ENCODE measurements around the gene ADSL. TPM values are rescaled to one million over a fixed set of nuclear protein-coding genes. Genes with fewer than 3 reads are reported as not detected.

Gene ADSL
- total RNA-seq, 4 donors from 2014 or later, result 32.2 to 163 (median 37.4) TPM

DNA sequence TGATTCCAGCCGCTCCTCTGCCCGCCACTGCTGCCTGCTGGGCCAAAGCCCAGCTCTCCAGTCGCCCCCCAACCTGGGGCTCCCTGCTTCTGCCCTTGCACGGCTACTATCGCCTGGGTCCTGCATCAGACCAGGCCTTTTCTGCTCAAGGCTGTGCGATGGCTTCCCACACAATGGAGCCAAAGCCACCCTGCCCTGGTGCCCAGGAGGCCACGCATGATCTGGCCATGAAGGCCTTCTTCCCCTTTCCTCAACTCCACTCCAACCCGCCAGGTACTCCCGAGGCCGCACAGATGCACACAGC lies 69.9 kb downstream of the ADSL start:
- H3K27ac ChIP-seq, result peak overlapping the region in 2 of 4 donors; percentile 55 to 79
- H3K36me3 ChIP-seq, result peaks cover 0 to 62% (median 0%) of the 10 kb centered on the region in 3 donors
- peaks cover 0 to 14% (median 4%) of the 10 kb centered on the region in 4 donors for H3K4me1 ChIP-seq
- DNase-seq, result no peak
- TF ChIP-seq POLR2A (IDR thresholded peaks at IDR 0.05), result no peak
- TF ChIP-seq, protein P1, sequence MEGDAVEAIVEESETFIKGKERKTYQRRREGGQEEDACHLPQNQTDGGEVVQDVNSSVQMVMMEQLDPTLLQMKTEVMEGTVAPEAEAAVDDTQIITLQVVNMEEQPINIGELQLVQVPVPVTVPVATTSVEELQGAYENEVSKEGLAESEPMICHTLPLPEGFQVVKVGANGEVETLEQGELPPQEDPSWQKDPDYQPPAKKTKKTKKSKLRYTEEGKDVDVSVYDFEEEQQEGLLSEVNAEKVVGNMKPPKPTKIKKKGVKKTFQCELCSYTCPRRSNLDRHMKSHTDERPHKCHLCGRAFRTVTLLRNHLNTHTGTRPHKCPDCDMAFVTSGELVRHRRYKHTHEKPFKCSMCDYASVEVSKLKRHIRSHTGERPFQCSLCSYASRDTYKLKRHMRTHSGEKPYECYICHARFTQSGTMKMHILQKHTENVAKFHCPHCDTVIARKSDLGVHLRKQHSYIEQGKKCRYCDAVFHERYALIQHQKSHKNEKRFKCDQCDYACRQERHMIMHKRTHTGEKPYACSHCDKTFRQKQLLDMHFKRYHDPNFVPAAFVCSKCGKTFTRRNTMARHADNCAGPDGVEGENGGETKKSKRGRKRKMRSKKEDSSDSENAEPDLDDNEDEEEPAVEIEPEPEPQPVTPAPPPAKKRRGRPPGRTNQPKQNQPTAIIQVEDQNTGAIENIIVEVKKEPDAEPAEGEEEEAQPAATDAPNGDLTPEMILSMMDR (IDR thresholded peaks at IDR 0.05), result no peak
- H3K27me3 ChIP-seq, result no peaks in the 10 kb centered on the region
- H3K9me3 ChIP-seq, result no peaks in the 10 kb centered on the region
- H3K4me3 ChIP-seq, result no peak overlapping the region

GRCh38 chr22:40416636-40417035 lies 70.3 kb downstream of the ADSL start:
- no peaks in the 10 kb centered on the region for H3K27me3 ChIP-seq
- TF ChIP-seq, protein P1 (IDR thresholded peaks at IDR 0.05), result no peak
- TF ChIP-seq POLR2A (IDR thresholded peaks at IDR 0.05), result no peak
- H3K4me1 ChIP-seq, result peaks cover 0 to 14% (median 4%) of the 10 kb centered on the region in 4 donors
- H3K9me3 ChIP-seq, result no peaks in the 10 kb centered on the region
- no peak for DNase-seq
- peaks cover 0 to 62% (median 0%) of the 10 kb centered on the region in 3 donors for H3K36me3 ChIP-seq
- no peak overlapping the region for H3K4me3 ChIP-seq
- H3K27ac ChIP-seq, result no peak overlapping the region

DNA sequence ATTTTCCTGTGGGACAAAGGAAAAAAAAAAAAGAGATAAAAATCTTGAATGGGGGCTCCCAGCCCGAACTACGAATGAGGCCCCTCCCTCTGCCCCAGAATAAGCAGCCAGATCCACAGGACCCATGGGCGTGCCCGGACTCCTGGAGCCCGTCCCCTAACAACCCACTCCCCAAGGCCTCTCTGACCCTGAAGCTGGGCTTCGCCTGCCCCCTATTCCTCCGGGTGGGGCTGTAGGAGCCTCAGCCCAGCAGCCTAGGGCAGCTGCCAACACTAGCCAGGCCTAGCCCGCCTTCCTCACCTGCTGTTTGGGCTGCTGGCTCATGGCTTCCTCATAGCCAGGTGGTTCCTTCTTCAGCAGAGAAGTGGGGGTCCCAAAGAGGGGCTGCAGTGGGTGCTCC lies 70.7 kb downstream of the ADSL start:
- Histone ChIP-seq H3K4me3 (no peak overlapping the region), H3K36me3 (peaks cover 0 to 65% (median 0%) of the 10 kb centered on the region in 3 donors), H3K9me3 (no peaks in the 10 kb centered on the region), H3K4me1 (peaks cover 0 to 14% (median 4%) of the 10 kb centered on the region in 4 donors), H3K27me3 (no peaks in the 10 kb centered on the region), H3K27ac (no peak overlapping the region)
- TF ChIP-seq, protein P1 (IDR thresholded peaks at IDR 0.05), result no peak
- no peak for TF ChIP-seq POLR2A (IDR thresholded peaks at IDR 0.05)
- DNase-seq, result no peak

GRCh38 chr22:40417881-40418280 lies 71.6 kb downstream of the ADSL start:
- H3K27me3 ChIP-seq, result no peaks in the 10 kb centered on the region
- no peak overlapping the region for H3K4me3 ChIP-seq
- no peak for DNase-seq
- H3K4me1 ChIP-seq, result peaks cover 0 to 14% (median 4%) of the 10 kb centered on the region in 4 donors
- TF ChIP-seq POLR2A (IDR thresholded peaks at IDR 0.05), result no peak
- TF ChIP-seq, protein P1 (IDR thresholded peaks at IDR 0.05), result no peak
- H3K27ac ChIP-seq, result peak overlapping the region in 1 of 4 donors; percentile 2
- H3K36me3 ChIP-seq, result peaks cover 0 to 73% (median 0%) of the 10 kb centered on the region in 3 donors
- no peaks in the 10 kb centered on the region for H3K9me3 ChIP-seq

DNA sequence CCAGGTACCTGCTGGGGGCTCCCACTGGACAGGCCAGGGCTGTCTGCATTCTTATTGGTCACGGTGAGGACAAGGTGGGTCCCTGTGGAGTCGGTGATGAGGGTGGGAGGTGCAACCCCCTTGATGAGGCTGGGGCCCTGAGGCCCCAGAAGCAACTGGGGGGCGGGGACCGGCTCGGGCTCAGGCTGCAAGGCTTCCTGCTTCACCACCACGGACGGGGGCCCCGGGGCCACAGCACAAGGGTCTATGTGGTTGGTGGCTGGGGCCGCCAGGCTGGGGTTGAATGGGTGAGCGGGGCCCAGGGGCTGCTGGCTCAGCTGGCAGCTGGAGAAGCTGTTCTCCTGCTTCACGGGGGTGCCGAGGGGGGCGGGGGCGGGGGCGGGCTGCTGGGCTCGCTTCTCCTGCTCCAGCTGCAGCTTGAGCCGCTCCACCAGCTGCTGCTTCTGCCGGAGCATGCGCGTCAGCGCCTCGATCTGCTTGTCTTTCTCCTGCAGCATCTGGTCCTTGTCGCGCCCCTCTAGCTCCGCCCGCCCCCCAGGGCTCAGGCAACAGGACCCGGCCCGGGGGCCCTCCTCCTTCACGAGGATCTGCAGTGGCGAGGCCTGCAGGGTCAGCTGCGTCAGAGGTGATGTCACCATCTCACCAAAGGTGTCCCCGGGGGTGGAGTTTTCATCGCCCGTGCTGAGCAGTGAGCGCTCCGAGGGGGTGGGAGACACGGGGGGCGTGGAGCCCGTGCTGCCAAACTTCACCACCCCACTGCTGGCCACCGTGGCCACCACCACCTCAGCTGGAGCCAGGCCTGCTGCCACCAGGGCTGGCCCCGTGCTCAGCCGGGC lies 72.3 kb downstream of the ADSL start:
- H3K4me3 ChIP-seq, result no peak overlapping the region
- H3K9me3 ChIP-seq, result no peaks in the 10 kb centered on the region
- DNase-seq, result no peak
- peaks cover 0 to 14% (median 4%) of the 10 kb centered on the region in 4 donors for H3K4me1 ChIP-seq
- no peaks in the 10 kb centered on the region for H3K27me3 ChIP-seq
- peaks cover 0 to 80% (median 0%) of the 10 kb centered on the region in 3 donors for H3K36me3 ChIP-seq
- peak overlapping the region in 1 of 4 donors; percentile 2 for H3K27ac ChIP-seq
- TF ChIP-seq, protein P1 (IDR thresholded peaks at IDR 0.05), result no peak
- TF ChIP-seq POLR2A (IDR thresholded peaks at IDR 0.05), result no peak
